Measurements from ENCODE around the gene CAPN2. TPM values are rescaled to one million over a fixed set of nuclear protein-coding genes. Genes with fewer than 3 reads are reported as not detected.

The CAPN2 gene
- total and polyA plus RNA-seq, 2 donors (not counting 1 experiment from before 2014, with no cell fraction given), result 63.9 to 79.6 TPM

- peaks cover 30% of the 10 kb centered on the region for H3K27me3 Mint-ChIP-seq
- Histone ChIP-seq H2AFZ (ENCODE audit: insufficient read depth, low read depth, low read length, poor library complexity, severe bottlenecking) (no peak overlapping the region), H4K20me1 (ENCODE audit: control insufficient read depth, insufficient read depth, low read length, poor library complexity, severe bottlenecking) (no peaks in the 10 kb centered on the region), H3K9me3 (ENCODE audit: control extremely low read depth in 1 of 3, control insufficient read depth in 2 of 3, insufficient read depth in 1 of 3, low read length in 2 of 3) (no peaks in the 10 kb centered on the region), H3K4me3 (ENCODE audit: control extremely low read depth in 1 of 5, extremely low read depth in 1 of 5, insufficient read depth in 1 of 5, low read depth in 2 of 5, low read length in 4 of 5) (no peak overlapping the region), H3K4me1 (ENCODE audit: control insufficient read depth in 2 of 2, insufficient read depth in 2 of 2, low read length in 2 of 2) (no peaks in the 10 kb centered on the region), H3K27me3 (replicated peaks in 1 of 4; ENCODE audit: control extremely low read depth in 1 of 4, control insufficient read depth in 3 of 4, insufficient read depth in 4 of 4, low read length in 3 of 4) (peaks cover 0 to 8% (median 2%) of the 10 kb centered on the region in 4 experiments), H3K9ac (ENCODE audit: low read length) (no peak overlapping the region), H3K79me2 (ENCODE audit: control insufficient read depth, insufficient read depth, low read length) (no peaks in the 10 kb centered on the region), H3K4me2 (replicated peaks; ENCODE audit: low read depth, low read length, poor library complexity, severe bottlenecking) (no peak overlapping the region), H3K36me3 (replicated peaks in 1 of 2; ENCODE audit: control extremely low read depth in 1 of 2, control insufficient read depth in 1 of 2, extremely low read depth in 1 of 2, insufficient read depth in 2 of 2, low read length in 1 of 2) (no peaks in the 10 kb centered on the region), H3K27ac (ENCODE audit: low read length in 2 of 2) (no peak overlapping the region)
- H3K4me1 Mint-ChIP-seq, result peaks cover 2% of the 10 kb centered on the region
- H3K9me3 Mint-ChIP-seq (ENCODE audit: insufficient read depth), result no peaks in the 10 kb centered on the region
- no CpG with 5 or more reads among the region's 3 CpGs for WGBS (ENCODE audit: insufficient coverage)
- no peak for DNase-seq
- ATAC-seq (ENCODE audit: low read depth), result no peak
- ChIA-PET POLR2A (no interaction called here), CTCF (interaction anchor here (1.0 to 2.0 kb wide), 5 partner anchors 16 to 553 kb away, joined by 4 to 12 read pairs (median 8); no protein-coding TSS in a partner anchor)
- intact Hi-C loops (cut with micrococcal nuclease), result no loop called here
- no peak overlapping the region for H3K4me3 Mint-ChIP-seq
- H3K27ac Mint-ChIP-seq, result no peak overlapping the region
- TF ChIP-seq CTCF (IDR thresholded peaks at IDR 0.05) (peak; percentile 29), EZH2 (IDR thresholded peaks at IDR 0.05; ENCODE audit: borderline replicate concordance, insufficient read depth, low read depth, low read length, poor library complexity, severe bottlenecking) (no peak)
Observed at GRCh38 chr1:223684488-223684792, 27.9 kb upstream of the CAPN2 start.

- Histone ChIP-seq H3K4me3 (ENCODE audit: control extremely low read depth in 1 of 5, extremely low read depth in 1 of 5, insufficient read depth in 1 of 5, low read depth in 2 of 5, low read length in 4 of 5) (no peak overlapping the region), H3K36me3 (replicated peaks in 1 of 2; ENCODE audit: control extremely low read depth in 1 of 2, control insufficient read depth in 1 of 2, extremely low read depth in 1 of 2, insufficient read depth in 2 of 2, low read length in 1 of 2) (no peaks in the 10 kb centered on the region), H3K4me2 (replicated peaks; ENCODE audit: low read depth, low read length, poor library complexity, severe bottlenecking) (no peak overlapping the region), H3K79me2 (ENCODE audit: control insufficient read depth, insufficient read depth, low read length) (no peaks in the 10 kb centered on the region), H3K4me1 (ENCODE audit: control insufficient read depth in 2 of 2, insufficient read depth in 2 of 2, low read length in 2 of 2) (no peaks in the 10 kb centered on the region), H3K9me3 (ENCODE audit: control extremely low read depth in 1 of 3, control insufficient read depth in 2 of 3, insufficient read depth in 1 of 3, low read length in 2 of 3) (no peaks in the 10 kb centered on the region), H2AFZ (ENCODE audit: insufficient read depth, low read depth, low read length, poor library complexity, severe bottlenecking) (no peak overlapping the region), H3K9ac (ENCODE audit: low read length) (no peak overlapping the region), H3K27me3 (replicated peaks in 1 of 4; ENCODE audit: control extremely low read depth in 1 of 4, control insufficient read depth in 3 of 4, insufficient read depth in 4 of 4, low read length in 3 of 4) (peaks cover 0 to 5% (median 0%) of the 10 kb centered on the region in 4 experiments), H4K20me1 (ENCODE audit: control insufficient read depth, insufficient read depth, low read length, poor library complexity, severe bottlenecking) (no peaks in the 10 kb centered on the region), H3K27ac (ENCODE audit: low read length in 2 of 2) (no peak overlapping the region)
- Mint-ChIP-seq H3K9me3 (ENCODE audit: insufficient read depth) (no peaks in the 10 kb centered on the region), H3K4me3 (no peak overlapping the region), H3K27me3 (peaks cover 16% of the 10 kb centered on the region), H3K4me1 (no peaks in the 10 kb centered on the region), H3K27ac (no peak overlapping the region)
- TF ChIP-seq EZH2 (IDR thresholded peaks at IDR 0.05; ENCODE audit: borderline replicate concordance, insufficient read depth, low read depth, low read length, poor library complexity, severe bottlenecking) (no peak), CTCF (IDR thresholded peaks at IDR 0.05) (no peak)
- CTCF ChIA-PET, result interaction anchor here (0.6 to 1.7 kb wide), 3 partner anchors 58 to 557 kb away, joined by 3 to 6 read pairs (median 3); no protein-coding TSS in a partner anchor
- POLR2A ChIA-PET, result no interaction called here
- ATAC-seq (ENCODE audit: low read depth) (no peak), DNase-seq (no peak)
- intact Hi-C loops (cut with micrococcal nuclease), result no loop called here
- 91% methylated on average over 2 of the region's 4 CpGs for WGBS (ENCODE audit: insufficient coverage)
Observed at GRCh38 chr1:223691121-223691520, 21.2 kb upstream of the CAPN2 start.
